HepG2 (cell line): ENCODE measurements around the gene LOXL3. TPM values are rescaled to one million over a fixed set of nuclear protein-coding genes. Genes with fewer than 3 reads are reported as not detected.

Source experiments
- ATAD3A ChIP-seq: sonication (generic); formaldehyde crosslinking; IDR thresholded peaks from 2 replicates; pipeline ENCODE4 v1.4.0; 2020; ENCODE audit warnings: missing genetic modification reagents
- BATF2 ChIP-seq: sonication (generic); formaldehyde crosslinking; IDR thresholded peaks from 2 replicates; pipeline ENCODE4 v1.8.0; 2022; ENCODE audit warnings: mild to moderate bottlenecking, missing genetic modification reagents, moderate library complexity
- FIP1L1 ChIP-seq: fragments of 200-400 bp; formaldehyde crosslinking; IDR thresholded peaks from 2 replicates; pipeline ENCODE4 v1.6.1; 2018; ENCODE audit warnings: low read depth, mild to moderate bottlenecking, low read length, moderate library complexity, borderline replicate concordance; ENCODE audit not compliant: insufficient read depth
- MIXL1 ChIP-seq: IDR thresholded peaks from 2 replicates; pipeline ENCODE4 v1.6.1; 2016
- MTERF4 ChIP-seq: sonication (generic); formaldehyde crosslinking; IDR thresholded peaks from 2 replicates; pipeline ENCODE4 v1.8.0; 2023; ENCODE audit warnings: mild to moderate bottlenecking, missing genetic modification reagents
- NR2F2 ChIP-seq: IDR thresholded peaks from 2 replicates; pipeline ENCODE4 v1.6.1; 2012; ENCODE audit warnings: low read depth, inconsistent platforms, borderline replicate concordance
- PHF8 ChIP-seq: sonication (generic); formaldehyde crosslinking; IDR thresholded peaks from 2 replicates; pipeline ENCODE4 v1.5.0; 2020; ENCODE audit warnings: missing genetic modification reagents
- RELA ChIP-seq: sonication (generic); formaldehyde crosslinking; IDR thresholded peaks from 2 replicates; pipeline ENCODE4 v1.4.0; 2020; ENCODE audit warnings: missing genetic modification reagents
- SCMH1 ChIP-seq: sonication (generic); formaldehyde crosslinking; IDR thresholded peaks from 2 replicates; pipeline ENCODE4 v1.9.0; 2021; ENCODE audit warnings: missing genetic modification reagents, mild to moderate bottlenecking, borderline replicate concordance
- SP4 ChIP-seq: sonication (generic); formaldehyde crosslinking; IDR thresholded peaks from 2 replicates; pipeline ENCODE4 v1.8.1; 2023; ENCODE audit warnings: mild to moderate bottlenecking, missing genetic modification reagents
- SPEN ChIP-seq: sonication (generic); formaldehyde crosslinking; IDR thresholded peaks from 2 replicates; pipeline ENCODE4 v1.5.1; 2020; ENCODE audit warnings: low read depth, mild to moderate bottlenecking, missing genetic modification reagents
- TSC22D2 ChIP-seq: sonication (generic); formaldehyde crosslinking; IDR thresholded peaks from 2 replicates; pipeline ENCODE4 v1.5.1; 2020; ENCODE audit warnings: missing genetic modification reagents, mild to moderate bottlenecking, borderline replicate concordance
- ZBTB2 ChIP-seq: sonication (generic); formaldehyde crosslinking; IDR thresholded peaks from 2 replicates; pipeline ENCODE4 v1.8.0; 2022; ENCODE audit warnings: low read depth, missing genetic modification reagents
- ZNF136 ChIP-seq: sonication (generic); formaldehyde crosslinking; IDR thresholded peaks from 2 replicates; pipeline ENCODE4 v1.8.1; 2022; ENCODE audit warnings: low read depth, mild to moderate bottlenecking, moderate library complexity, missing genetic modification reagents
- ZNF234 ChIP-seq: sonication (generic); formaldehyde crosslinking; conservative IDR thresholded peaks from 2 replicates; pipeline ENCODE4 v1.5.1; 2020; ENCODE audit warnings: mild to moderate bottlenecking, missing genetic modification reagents
- ZNF263 ChIP-seq: sonication (generic); formaldehyde crosslinking; IDR thresholded peaks from 2 replicates; pipeline ENCODE4 v1.4.0; 2020; ENCODE audit warnings: missing genetic modification reagents
- ZNF34 ChIP-seq: sonication (generic); formaldehyde crosslinking; IDR thresholded peaks from 2 replicates; pipeline ENCODE4 v1.4.0; 2020; ENCODE audit warnings: mild to moderate bottlenecking, missing genetic modification reagents, borderline replicate concordance
- ZNF567 ChIP-seq: sonication (generic); formaldehyde crosslinking; IDR thresholded peaks from 2 replicates; pipeline ENCODE4 v1.8.1; 2023; ENCODE audit warnings: mild to moderate bottlenecking, missing genetic modification reagents, borderline replicate concordance
- ZNF652 ChIP-seq: IDR thresholded peaks from 2 replicates; pipeline ENCODE4 v1.6.1; 2016; ENCODE audit warnings: low read depth, borderline replicate concordance
- ZNF737 ChIP-seq: sonication (generic); formaldehyde crosslinking; IDR thresholded peaks from 2 replicates; pipeline ENCODE4 v1.5.0; 2020; ENCODE audit warnings: missing genetic modification reagents, mild to moderate bottlenecking, borderline replicate concordance
- ZNF747 ChIP-seq: sonication (generic); formaldehyde crosslinking; IDR thresholded peaks from 2 replicates; pipeline ENCODE4 v1.8.1; 2023; ENCODE audit warnings: missing genetic modification reagents, mild to moderate bottlenecking, borderline replicate concordance
- ZNF878 ChIP-seq: sonication (generic); formaldehyde crosslinking; IDR thresholded peaks from 2 replicates; pipeline ENCODE4 v1.8.1; 2023; ENCODE audit warnings: mild to moderate bottlenecking, missing genetic modification reagents, moderate library complexity
- polyA plus RNA-seq, 8 experiments: library from polyadenylated mRNA; depleted of rRNA in 3 of 8; stranded (reverse) in 7 of 8; unstranded in 1 of 8; fragments of >200 nt; fragmentation: Illumina TruSeq in 4 of 8; extraction: Trizol in 4 of 8; gene quantifications; 2 replicates each; pipeline versions ENCODE4 v1.2.1 to v1.2.3, GENCODE V29; 2011 to 2016; ENCODE audit warnings: low read depth in 4 of 8, missing spikeins in 1 of 8, mixed read lengths in 1 of 8; ENCODE audit not compliant: insufficient read depth in 1 of 8
- total RNA-seq, 5 experiments: library from RNA; depleted of rRNA; stranded (reverse); fragments of >200 nt; fragmentation: Illumina TruSeq; extraction: Trizol; gene quantifications; 2 replicates each; pipeline ENCODE4 v1.2.3, GENCODE V29; 2016; ENCODE audit warnings: low read depth in 1 of 5
- TF ChIP-seq, protein P1 (sequence below): IDR thresholded peaks from 2 replicates; pipeline ENCODE4 v1.6.1; 2016; ENCODE audit warnings: missing compliant biosample characterization, missing genetic modification reagents, borderline replicate concordance

The LOXL3 gene
- total and polyA plus RNA-seq, 2 of the 13 experiments (the other 11 are each of a cell fraction or from before 2014, with no cell fraction given) = 0.55 to 6.5 TPM

- TF ChIP-seq SCMH1 (CRISPR knock-in tag) (no peak), ATAD3A (CRISPR knock-in tag) (no peak), SPEN (CRISPR knock-in tag) (0 out of 2 replicates have a peak, but pooled peaks have one; percentile 23), TSC22D2 (CRISPR knock-in tag) (no peak), ZNF34 (CRISPR knock-in tag) (no peak), ZBTB2 (CRISPR knock-in tag) (no peak; the same call in 1 of the 2 replicates), ZNF136 (CRISPR knock-in tag) (no peak), ZNF567 (CRISPR knock-in tag) (no peak), ZNF234 (CRISPR knock-in tag) (no peak), MIXL1 (CRISPR knock-in tag) (no peak), ZNF263 (peak; percentile 27; the same call in 1 of the 2 replicates), BATF2 (CRISPR knock-in tag) (no peak), FIP1L1 (no peak), ZNF737 (CRISPR knock-in tag) (no peak), PHF8 (0 out of 2 replicates have a peak, but pooled peaks have one; percentile 41), ZNF747 (CRISPR knock-in tag) (no peak), MTERF4 (CRISPR knock-in tag) (0 out of 2 replicates have a peak, but pooled peaks have one; percentile 40), RELA (CRISPR knock-in tag) (no peak), ZNF652 (CRISPR knock-in tag) (no peak), SP4 (CRISPR knock-in tag) (no peak), NR2F2 (peak; percentile 54; the same call in 1 of the 2 replicates), ZNF878 (CRISPR knock-in tag) (no peak)
- TF ChIP-seq, protein P1, sequence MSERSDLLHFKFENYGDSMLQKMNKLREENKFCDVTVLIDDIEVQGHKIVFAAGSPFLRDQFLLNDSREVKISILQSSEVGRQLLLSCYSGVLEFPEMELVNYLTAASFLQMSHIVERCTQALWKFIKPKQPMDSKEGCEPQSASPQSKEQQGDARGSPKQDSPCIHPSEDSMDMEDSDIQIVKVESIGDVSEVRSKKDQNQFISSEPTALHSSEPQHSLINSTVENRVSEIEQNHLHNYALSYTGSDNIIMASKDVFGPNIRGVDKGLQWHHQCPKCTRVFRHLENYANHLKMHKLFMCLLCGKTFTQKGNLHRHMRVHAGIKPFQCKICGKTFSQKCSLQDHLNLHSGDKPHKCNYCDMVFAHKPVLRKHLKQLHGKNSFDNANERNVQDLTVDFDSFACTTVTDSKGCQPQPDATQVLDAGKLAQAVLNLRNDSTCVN (CRISPR knock-in tag) = no peak
These were observed 40.8 kb downstream of the LOXL3 start (continued) for GRCh38 chr2:74512744-74513604.
